ENCODE data around the gene ITGA7.

ITGA7 gene

DNA sequence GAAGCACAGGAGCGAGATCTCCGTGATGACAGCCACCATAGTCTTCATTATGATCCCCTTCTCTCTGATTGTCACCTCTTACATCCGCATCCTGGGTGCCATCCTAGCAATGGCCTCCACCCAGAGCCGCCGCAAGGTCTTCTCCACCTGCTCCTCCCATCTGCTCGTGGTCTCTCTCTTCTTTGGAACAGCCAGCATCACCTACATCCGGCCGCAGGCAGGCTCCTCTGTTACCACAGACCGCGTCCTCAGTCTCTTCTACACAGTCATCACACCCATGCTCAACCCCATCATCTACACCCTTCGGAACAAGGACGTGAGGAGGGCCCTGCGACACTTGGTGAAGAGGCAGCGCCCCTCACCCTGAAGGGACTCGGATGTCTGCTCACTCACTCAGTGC, 70.2 kb downstream of the ITGA7 start:
- no peak for DNase-seq

DNA sequence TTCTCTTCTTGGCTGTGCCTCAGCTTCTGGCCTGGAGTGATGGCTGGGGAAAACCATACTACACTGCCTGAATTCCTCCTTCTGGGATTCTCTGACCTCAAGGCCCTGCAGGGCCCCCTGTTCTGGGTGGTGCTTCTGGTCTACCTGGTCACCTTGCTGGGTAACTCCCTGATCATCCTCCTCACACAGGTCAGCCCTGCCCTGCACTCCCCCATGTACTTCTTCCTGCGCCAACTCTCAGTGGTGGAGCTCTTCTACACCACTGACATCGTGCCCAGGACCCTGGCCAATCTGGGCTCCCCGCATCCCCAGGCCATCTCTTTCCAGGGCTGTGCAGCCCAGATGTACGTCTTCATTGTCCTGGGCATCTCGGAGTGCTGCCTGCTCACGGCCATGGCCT, 70.9 kb downstream of the ITGA7 start, which contains the start of gene OR10P1:
Gene OR10P1, plus strand, starts transcription at position 40 of the 400 bp plus-strand sequence. Its CDS starts 0 bp downstream, at position 40.
- DNase-seq = no peak

DNA sequence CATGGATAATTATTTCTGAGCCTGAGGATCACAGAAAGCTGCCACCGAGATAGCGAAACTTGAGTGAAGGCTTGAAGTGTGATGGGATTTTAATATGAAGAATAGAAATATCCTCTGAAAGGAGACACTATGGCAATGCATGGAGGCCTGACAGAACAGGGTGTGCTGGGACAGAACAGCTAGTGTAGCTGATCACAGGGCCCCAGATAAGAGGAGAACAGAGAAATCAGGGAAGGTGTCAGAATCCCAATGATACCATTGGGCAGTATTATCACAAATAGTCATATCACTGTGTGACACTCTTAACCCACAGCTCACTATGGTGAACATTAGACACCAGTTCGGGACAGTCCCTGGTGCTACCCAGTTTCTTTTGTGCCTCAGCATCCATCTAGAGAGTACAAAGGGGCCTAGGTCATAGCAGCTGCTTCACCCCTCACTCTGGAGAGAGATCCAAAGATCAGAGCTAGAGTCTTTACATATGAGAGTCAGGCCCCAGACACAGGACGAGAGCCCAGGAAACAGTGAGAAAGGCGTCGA, 71.5 kb downstream of the ITGA7 start:
- no peak for DNase-seq

Measured in hematopoietic multipotent progenitor cell treated with erythropoietin and hydrocortisone succinate and interleukin-3 and kit ligand, for 8 days (in vitro differentiated cells).